Activated naive CD4-positive, alpha-beta T cell treated with anti-CD3 and anti-CD28 coated beads, Interleukin-2, amount 50 U/mL, for 16 hours (primary cell): ENCODE results near the gene SFSWAP.
"Not testable (repeated sequence)": the region's sequence is repeated elsewhere in the genome, so short reads cannot be mapped to it uniquely, and the experiment has no call there.

ENCODE experiments used
- DNase-seq: peaks from one replicate; pipeline ENCODE4 v3.0.0-alpha.2; 2020

The SFSWAP gene

DNA sequence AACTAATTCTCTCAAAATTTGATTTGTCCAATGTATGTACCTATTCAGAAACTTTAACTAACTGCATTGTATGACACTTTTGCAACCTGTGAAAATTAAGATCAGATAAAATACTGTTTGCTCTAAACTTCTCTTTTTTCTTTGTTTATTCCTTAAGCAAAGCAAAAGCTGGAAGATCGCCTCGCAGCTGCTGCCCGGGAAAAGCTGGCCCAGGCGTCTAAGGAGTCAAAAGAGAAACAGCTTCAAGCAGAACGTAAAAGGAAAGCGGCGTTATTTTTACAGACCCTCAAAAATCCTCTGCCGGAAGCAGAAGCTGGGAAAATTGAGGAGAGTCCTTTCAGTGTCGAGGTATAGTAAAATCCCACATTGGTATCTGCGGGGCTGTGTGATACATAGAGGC is 55.1 kb downstream of the SFSWAP start:
- DNase-seq: no peak

- DNase-seq: no peak
Measured at GRCh38 chr12:131766382-131767107, 55.7 kb downstream of the SFSWAP start.

GRCh38 chr12:131770120-131770519 is 59.2 kb downstream of the SFSWAP start:
- DNase-seq: no peak

DNA sequence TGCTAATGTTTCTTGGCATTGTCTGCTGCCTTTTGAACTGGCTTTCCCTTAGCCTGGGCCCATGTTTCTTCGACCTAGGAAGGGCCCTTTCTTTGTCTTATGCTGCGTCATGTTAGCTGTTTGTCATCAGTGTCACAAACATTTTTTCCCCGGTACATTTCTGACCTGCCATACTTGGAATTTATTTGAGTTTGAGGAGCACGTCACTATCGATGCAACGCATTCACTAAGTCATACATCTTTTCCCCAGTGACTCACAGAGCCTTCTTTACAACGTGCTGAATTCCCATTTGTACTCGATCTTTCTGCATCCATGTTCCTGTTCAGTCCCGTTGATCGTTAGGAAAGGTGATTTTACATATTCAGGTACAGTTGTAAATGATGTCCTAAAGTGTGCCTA is 61.1 kb downstream of the SFSWAP start:
- no peak for DNase-seq

- no peak for DNase-seq
Measured at GRCh38 chr12:131773582-131774221, 62.8 kb downstream of the SFSWAP start.

DNA sequence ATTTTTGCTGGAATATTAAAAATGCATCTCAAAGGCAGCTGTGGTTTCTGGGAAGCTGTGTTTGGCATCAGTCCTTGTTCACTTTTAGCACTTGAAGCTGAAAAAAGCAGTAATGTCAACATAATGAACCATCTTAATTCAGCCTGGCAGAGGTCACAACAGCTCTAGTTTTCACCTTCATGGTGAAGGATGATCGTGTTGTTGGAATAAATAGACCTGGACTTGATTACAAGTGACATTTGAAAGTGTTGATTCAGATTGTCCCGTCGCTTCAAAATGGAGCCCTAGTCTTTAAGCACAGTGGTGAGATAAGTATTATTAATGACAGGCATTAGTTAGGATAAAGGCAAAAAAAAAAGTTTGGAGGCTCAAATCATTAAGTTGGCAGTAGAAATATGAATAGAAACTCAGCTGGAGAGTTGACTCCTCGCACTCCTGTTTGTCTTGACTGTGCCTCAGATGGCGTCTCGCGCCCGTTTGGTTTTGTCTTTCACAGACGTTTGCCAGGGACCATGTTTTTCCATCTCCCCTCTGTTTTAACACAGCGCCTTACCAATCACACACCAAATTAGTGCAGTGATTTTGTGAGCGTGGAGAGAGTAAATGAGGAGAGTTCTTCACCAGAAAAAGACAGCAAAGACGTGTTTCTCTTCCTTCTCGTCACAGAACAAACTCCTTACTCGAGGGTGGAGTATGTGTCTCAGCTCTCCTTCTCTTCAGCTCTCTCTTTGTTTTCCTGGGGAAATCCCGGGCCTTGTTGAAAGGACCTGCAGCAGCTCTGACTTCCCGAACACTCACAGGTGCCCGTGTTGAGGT is 63.9 kb downstream of the SFSWAP start:
- no peak for DNase-seq

DNA sequence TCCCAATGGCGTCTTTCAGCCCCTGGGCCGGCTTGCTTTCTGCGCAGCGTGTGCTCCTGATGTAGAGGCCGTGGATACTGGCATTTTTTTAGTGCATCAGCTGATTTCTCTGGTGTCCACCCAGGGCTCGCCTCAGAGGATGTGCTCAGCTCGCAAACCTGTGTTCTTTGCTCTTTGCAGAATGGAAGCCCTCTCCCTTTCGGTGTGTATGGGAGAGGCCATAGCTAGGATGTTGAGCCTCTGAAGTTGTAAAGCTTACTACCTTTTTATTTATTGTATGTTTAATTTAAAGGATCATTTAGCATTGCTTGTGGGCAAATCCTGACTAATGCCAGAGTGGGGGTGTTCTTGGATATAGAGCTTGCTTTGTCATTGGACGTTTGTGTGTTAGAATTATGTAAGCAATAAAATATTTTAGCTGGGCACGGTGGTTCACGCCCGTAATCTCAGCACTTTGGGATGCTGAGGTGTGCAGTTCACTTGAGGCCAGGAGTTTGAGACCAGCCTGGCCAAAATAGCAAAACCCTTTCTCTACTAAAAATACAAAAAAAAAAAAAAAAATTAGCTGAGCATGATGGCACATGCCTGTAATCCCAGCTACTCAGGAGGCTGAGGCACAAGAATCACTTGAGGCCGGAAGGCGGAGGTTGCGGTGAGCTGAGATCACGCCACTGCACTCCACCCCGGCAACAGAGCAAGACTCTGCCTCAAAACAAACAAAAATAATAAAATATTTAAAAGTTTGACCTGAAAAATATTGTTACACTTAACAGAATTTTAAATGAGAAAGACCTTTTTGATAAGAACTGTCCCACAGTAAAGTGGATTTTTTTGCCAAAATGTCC is 64.7 kb downstream of the SFSWAP start:
- DNase-seq: no peak

DNA sequence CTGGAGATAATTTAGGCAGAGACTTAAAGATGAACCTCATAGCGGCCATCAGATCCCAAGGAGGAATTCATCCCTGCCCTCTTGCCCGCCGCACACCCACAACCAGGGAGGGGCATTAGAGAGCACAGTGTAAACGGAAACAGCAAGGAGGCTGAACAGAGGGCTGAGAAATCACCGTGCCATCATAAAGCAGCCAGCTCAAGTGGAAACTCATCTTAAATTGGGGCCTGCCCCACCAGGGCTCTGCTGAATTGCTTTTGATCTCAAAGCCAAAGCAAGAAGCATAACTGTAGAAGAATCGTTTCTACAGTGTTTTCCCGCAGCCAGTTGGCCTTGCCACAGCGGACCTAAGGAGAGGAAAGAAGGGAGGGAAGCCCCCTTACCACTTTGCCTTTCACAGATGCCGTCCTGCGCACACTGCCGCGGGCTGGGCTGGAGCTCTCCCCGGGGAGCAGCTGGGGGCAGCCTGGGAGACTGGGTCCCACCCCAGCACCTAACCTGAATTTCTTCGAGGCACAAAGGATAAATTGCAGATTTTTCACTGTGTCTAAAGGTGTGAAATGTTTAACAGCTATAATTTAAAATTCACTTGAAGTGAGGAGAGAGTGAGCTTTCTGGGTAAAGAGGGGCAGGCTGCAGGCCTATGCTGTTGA is 65.5 kb downstream of the SFSWAP start:
- DNase-seq: no peak

DNA sequence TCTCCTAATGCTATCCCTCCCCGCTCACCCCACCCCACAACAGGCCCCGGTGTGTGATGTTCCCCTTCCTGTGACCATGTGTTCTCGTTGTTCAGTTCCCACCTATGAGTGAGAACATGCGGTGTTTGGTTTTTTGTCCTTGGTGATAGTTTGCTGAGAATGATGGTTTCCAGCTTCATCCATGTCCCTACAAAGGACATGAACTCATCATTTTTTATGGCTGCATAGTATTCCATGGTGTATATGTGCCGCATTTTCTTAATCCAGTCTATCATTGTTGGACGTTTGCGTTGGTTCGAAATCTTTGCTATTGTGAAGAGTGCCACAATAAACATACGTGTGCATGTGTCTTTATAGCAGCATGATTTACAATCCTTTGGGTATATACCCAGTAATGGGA is 66.4 kb downstream of the SFSWAP start:
- not testable (repeated sequence) for DNase-seq

DNA sequence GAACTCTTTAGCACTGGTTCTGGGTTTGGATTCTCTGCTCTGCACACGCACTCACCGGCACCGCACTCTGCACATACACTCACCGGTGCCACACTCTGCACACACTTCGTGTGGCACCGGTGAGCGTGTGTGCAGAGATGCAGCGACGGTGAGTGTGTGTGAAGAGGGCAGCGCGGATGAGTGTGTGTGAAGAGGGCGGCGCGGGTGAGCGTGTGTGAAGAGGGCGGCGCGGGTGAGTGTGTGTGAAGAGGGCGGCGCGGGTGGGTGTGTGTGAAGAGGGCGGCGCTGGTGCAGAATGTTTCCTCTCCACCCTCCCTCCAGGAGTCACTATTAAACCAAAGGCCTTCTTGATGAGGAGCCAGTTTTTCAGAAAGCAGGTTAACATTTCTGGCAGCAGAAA is 68.1 kb downstream of the SFSWAP start:
- DNase-seq: no peak

GRCh38 chr12:131782061-131782460 is 71.2 kb downstream of the SFSWAP start:
- DNase-seq: no peak

DNA sequence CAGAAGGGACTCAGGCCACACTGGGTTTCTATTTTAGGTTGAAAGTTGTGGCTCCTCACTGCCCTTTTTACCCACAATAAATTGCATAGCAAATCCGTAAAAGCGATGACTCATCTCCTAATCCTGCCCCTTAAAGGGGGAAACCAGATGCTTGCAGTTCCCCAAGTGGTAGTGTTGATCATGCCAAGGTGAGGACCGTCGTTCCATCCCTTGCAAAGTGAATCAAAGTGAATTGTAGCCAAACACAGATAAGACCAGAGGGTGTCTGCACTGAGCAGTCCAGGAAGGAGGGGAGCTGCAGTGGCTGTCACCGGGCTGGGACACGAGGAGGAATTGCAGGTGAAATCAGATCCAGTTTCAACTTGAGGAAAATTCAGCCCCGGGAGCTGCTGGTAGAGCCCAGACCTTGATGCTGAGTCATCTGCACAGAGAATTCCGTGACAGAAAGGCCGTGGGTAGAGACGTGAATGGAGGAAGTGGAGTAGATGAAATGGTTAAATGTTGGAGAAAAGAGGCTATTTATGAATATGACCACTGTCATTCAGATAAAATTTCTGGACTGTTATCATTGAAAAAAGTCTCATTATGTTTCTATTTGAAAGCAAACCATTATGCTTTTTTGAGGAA is 73.1 kb downstream of the SFSWAP start:
- DNase-seq: no peak

GRCh38 chr12:131784909-131785762 is 74.2 kb downstream of the SFSWAP start:
- no peak for DNase-seq

DNA sequence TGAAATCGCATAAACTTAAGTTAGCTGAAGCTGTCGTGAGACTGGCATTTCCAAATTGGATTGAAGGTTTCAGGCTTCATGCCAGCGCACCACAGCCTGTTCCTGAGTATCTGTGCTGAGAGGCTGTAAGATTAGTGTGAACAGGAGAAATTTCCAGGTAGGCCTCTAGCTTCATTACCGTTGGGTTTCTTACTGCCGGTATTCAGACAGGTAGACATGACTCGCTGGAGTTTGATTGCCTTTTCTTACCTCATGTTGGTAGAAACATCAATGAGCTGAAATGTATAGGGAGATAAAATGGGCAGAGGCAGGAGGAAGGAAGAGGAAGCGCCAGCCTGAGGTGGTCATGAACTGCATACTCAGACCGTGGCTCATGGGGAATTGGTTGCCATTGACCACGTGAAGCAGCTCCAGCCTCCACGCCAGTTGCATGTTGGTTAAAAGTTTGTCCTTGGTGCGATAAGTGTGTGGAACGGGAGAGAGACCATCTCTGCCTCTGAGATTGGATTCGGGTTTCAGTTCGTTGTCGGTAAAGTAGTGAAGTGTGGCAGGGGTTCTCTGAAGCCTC is 75.0 kb downstream of the SFSWAP start:
- no peak for DNase-seq

DNA sequence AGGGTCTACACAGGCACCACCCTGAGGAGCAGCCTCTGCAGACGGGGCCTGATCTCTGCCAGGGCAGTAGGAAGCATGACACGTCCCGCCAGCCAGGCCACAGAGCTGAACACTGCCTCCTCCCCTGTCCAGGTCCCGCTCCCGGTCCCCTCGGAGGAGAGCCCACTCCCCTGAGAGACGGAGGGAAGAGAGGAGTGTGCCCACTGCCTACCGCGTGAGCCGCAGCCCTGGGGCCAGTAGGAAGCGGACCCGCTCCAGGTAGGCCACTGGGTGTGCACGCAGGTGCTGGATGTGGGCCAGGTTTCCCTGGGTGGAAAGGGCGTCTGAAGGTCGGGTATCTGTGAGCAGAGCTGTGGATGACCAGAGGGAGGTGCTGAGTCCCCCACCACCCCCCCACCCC is 75.4 kb downstream of the SFSWAP start:
- no peak for DNase-seq

DNA sequence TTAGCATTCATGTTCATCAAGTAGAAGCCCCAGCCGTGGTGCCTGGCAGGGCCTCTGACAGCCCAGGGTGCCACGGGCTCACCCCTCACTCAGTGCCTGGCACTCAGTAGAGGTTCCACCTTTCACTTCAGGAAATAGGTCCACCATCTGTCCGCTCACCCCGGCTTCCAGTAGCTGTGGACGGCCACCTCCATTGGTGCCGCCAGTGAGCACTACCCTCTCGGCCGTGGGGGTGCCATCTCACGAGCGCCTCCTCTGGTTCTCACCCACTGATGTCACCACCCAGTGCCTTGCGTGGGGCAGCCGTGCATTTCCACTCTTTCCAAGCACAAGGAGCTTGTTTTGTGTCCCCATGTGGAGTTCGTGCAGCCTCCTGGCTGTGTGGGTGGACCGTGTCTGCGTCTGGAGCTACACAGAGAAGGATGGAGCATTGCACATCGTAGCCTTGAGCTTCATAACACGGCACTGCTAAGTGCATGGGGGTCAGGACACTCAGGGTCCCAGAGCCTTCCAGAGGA is 76.3 kb downstream of the SFSWAP start:
- no peak for DNase-seq

- no peak for DNase-seq
Measured at GRCh38 chr12:131788070-131788469, 77.2 kb downstream of the SFSWAP start.

DNA sequence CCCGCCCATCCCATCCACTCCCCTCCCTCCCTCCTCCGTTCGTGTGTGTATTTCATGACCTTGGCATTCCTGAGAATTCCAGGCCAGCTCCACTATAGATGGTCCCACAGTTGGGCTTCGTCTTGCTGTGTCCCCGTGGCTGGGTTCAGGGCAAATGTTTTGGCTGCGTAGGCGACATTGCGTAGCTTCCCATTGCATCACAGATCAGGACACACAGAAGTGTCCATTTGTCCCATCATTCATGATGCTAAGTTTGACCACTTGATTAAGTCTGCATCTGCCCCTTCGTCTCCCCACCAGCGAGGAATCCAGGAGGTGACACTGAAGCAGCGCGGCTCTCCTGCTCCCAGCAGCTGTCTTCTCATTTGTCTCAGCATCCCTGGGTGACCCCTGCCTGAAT is 78.7 kb downstream of the SFSWAP start:
- no peak for DNase-seq

DNA sequence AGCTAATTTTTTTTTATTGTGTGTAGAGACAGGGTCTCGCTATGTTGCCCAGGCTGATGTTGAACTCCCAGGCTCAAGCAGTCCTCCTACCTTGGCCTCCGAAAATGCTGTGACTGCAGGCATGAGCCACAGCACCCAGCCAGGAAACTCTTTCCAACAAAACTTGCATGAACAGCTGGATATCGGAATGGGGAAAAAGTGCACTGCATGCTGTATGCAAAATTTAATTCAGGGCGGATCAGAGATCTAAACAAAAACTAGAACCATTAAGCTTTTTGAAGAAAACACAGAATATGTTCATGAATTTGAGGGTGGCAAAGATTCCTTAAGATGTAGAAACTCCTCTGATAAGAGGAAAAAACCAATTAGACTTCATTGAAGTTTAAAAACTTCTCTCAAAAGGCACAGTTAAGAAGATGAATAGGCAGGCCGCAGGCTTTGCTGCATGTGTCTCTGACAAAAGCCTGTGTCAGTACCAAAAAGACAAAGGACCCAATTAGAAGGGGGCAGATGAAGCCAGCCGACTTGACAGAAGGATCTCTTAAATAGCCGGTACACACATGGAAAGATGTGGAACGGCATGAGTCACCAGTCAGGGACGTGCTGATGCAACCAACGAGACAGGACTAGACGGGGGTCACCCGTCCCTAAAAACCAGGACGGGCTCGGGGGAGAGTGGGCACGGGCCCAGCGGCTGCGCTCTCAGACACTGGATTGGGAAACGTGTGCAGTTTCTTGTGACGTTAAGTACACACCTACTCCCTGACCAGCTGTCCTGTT is 82.5 kb downstream of the SFSWAP start:
- no peak for DNase-seq

DNA sequence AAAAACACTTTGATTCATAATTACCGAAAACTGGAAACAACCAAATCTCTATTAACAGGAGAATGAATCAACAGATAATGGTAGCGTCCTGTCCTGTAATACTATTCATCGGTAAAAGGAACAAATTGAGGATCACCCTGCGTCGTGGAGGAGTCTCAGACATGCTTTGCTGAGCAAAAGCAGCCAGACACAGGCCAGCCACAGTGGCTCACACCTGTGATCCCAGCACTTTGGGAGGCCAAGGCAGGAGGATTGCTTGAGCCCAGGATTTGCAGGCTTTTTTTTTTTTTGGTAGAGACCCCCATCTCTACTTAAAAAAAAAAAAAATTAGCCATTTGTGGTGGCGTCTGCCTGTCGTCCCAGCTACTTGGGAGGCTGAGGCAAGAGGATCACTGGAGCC is 83.2 kb downstream of the SFSWAP start:
- no peak for DNase-seq
